PC-9 (cell line): ENCODE results near the gene SV2C. TPM values are rescaled to one million over a fixed set of nuclear protein-coding genes. Genes with fewer than 3 reads are reported as not detected.

Experiments used
- BruUV-seq: library from RNA; stranded (reverse); fragments of 400-500 nt; replicated peaks from 2 replicates; lab custom pipeline; 2021; lab: Mats Ljungman, UMichigan
- CTCF ChIA-PET: fragments of 300-600 bp; sonication (Branson Sonifier 250); formaldehyde crosslinking; loops from one replicate; lab custom pipeline; 2022; ENCODE audit warnings: antibody characterized with exemption; lab: Charles Lee
- POLR2A ChIA-PET: fragments of 300-600 bp; sonication (Branson Sonifier 250); formaldehyde crosslinking; loops from one replicate; lab custom pipeline; 2022; ENCODE audit warnings: antibody characterized with exemption; ENCODE audit not compliant: unreplicated experiment; lab: Charles Lee
- DNase-seq, 2 experiments: peaks; one replicate each; pipeline versions ENCODE4 v3.0.0 to v3.0.0-alpha.2; 2015 to 2022; ENCODE audit warnings: mixed read lengths in 1 of 2
- H2AFZ ChIP-seq: fragments of 200-600 bp; sonication (generic); 2 replicates; pipeline ENCODE4 v1.8.1; 2017; ENCODE audit warnings: antibody characterized with exemption
- H3F3A ChIP-seq: fragments of 200-600 bp; sonication (generic); 2 replicates; pipeline ENCODE4 v1.8.1; 2017; ENCODE audit warnings: antibody characterized with exemption, mild to moderate bottlenecking, low read depth; ENCODE audit not compliant: insufficient read depth
- H3K27ac ChIP-seq: fragments of 200-600 bp; sonication (generic); 2 replicates; pipeline ENCODE4 v1.6.1; 2016; ENCODE audit warnings: mixed run types
- H3K27me3 ChIP-seq: fragments of 200-600 bp; sonication (generic); 2 replicates; pipeline ENCODE4 v1.6.1; 2016; ENCODE audit warnings: low read depth, mixed run types; ENCODE audit not compliant: insufficient read depth
- H3K36me3 ChIP-seq: fragments of 200-600 bp; sonication (generic); 2 replicates; pipeline ENCODE4 v1.6.1; 2016; ENCODE audit warnings: low read depth, mixed run types
- H3K4me1 ChIP-seq: fragments of 200-600 bp; sonication (generic); replicated peaks from 2 replicates; pipeline ENCODE4 v1.6.1; 2016; ENCODE audit warnings: mixed run types; ENCODE audit not compliant: insufficient read depth
- H3K4me2 ChIP-seq: fragments of 200-600 bp; sonication (generic); 2 replicates; pipeline ENCODE4 v1.6.1; 2017; ENCODE audit warnings: mixed run types
- H3K4me3 ChIP-seq: fragments of 200-600 bp; sonication (generic); 2 replicates; pipeline ENCODE4 v1.6.1; 2016; ENCODE audit warnings: mixed run types
- H3K79me2 ChIP-seq: fragments of 200-600 bp; sonication (generic); 2 replicates; pipeline ENCODE4 v1.6.1; 2017; ENCODE audit warnings: low read depth, mixed run types
- H3K9me2 ChIP-seq: fragments of 200-600 bp; sonication (generic); 2 replicates; pipeline ENCODE4 v1.8.1; 2017; ENCODE audit warnings: mild to moderate bottlenecking; ENCODE audit not compliant: insufficient read depth
- H3K9me3 ChIP-seq: fragments of 200-600 bp; sonication (generic); 2 replicates; pipeline ENCODE4 v1.8.1; 2016; ENCODE audit warnings: low read depth; ENCODE audit not compliant: insufficient read depth
- H4K20me1 ChIP-seq: fragments of 200-600 bp; sonication (generic); 2 replicates; pipeline ENCODE4 v1.8.1; 2017; ENCODE audit not compliant: insufficient read depth
- CTCF ChIP-seq: fragments of 200-600 bp; sonication (generic); conservative IDR thresholded peaks from 2 replicates; pipeline ENCODE4 v1.6.1; 2017; ENCODE audit warnings: mixed run types, antibody characterized with exemption, mild to moderate bottlenecking, moderate library complexity
- EZH2 ChIP-seq: fragments of 200-600 bp; sonication (generic); IDR thresholded peaks from 2 replicates; pipeline ENCODE4 v1.8.0; 2017; ENCODE audit warnings: antibody characterized with exemption, low read depth
- intact Hi-C: fragments of 100-400 bp; cut with micrococcal nuclease; formaldehyde crosslinking; loops from one replicate; pipeline ENCODE4 v1.10.0; 2022; ENCODE audit not compliant: unreplicated experiment
- total RNA-seq: library from RNA; stranded (reverse); gene quantifications from 2 replicates; pipeline ENCODE4 v1.2.3, GENCODE V29; 2021

Gene SV2C
- total RNA-seq, 1 experiment from 2014 or later = not detected

- Histone ChIP-seq H3K27ac (no peak overlapping the region), H3K36me3 (no peaks in the 10 kb centered on the region), H3F3A (no peaks in the 10 kb centered on the region), H3K4me1 (no peaks in the 10 kb centered on the region), H4K20me1 (no peaks in the 10 kb centered on the region), H3K27me3 (no peaks in the 10 kb centered on the region), H3K9me3 (no peaks in the 10 kb centered on the region), H2AFZ (no peak overlapping the region), H3K4me3 (no peak overlapping the region), H3K9me2 (no peaks in the 10 kb centered on the region; the same call in 1 of the 2 replicates), H3K79me2 (no peaks in the 10 kb centered on the region), H3K4me2 (no peak overlapping the region)
- TF ChIP-seq EZH2 (no peak), CTCF (no peak)
- no TSS peak for BruUV-seq
- no peak for DNase-seq
- intact Hi-C loops = no loop called here
- ChIA-PET POLR2A (no interaction called here), CTCF (no interaction called here)
These were observed 107.2 kb downstream of the SV2C start for GRCh38 chr5:76190356-76190755.

GRCh38 chr5:76192837-76193236 is 109.7 kb downstream of the SV2C start:
- DNase-seq = no peak
- no peaks in the 10 kb centered on the region for H3K9me3 ChIP-seq
- TF ChIP-seq CTCF (no peak), EZH2 (no peak)
- H3K4me2 ChIP-seq = no peak overlapping the region
- no peaks in the 10 kb centered on the region for H3K36me3 ChIP-seq
- no peaks in the 10 kb centered on the region for H3K27me3 ChIP-seq
- intact Hi-C loops = no loop called here
- no TSS peak for BruUV-seq
- ChIA-PET CTCF (no interaction called here), POLR2A (no interaction called here)
- H2AFZ ChIP-seq = no peak overlapping the region
- H4K20me1 ChIP-seq = no peaks in the 10 kb centered on the region
- H3K4me1 ChIP-seq = no peaks in the 10 kb centered on the region
- H3K27ac ChIP-seq = no peak overlapping the region
- H3F3A ChIP-seq = no peaks in the 10 kb centered on the region
- no peaks in the 10 kb centered on the region for H3K79me2 ChIP-seq
- H3K9me2 ChIP-seq = no peaks in the 10 kb centered on the region; the same call in 1 of the 2 replicates
- no peak overlapping the region for H3K4me3 ChIP-seq

GRCh38 chr5:76193635-76194034 is 110.5 kb downstream of the SV2C start:
- H2AFZ ChIP-seq = no peak overlapping the region
- H3K27me3 ChIP-seq = no peaks in the 10 kb centered on the region
- no TSS peak for BruUV-seq
- H3K4me3 ChIP-seq = no peak overlapping the region
- no peaks in the 10 kb centered on the region for H4K20me1 ChIP-seq
- H3K36me3 ChIP-seq = no peaks in the 10 kb centered on the region
- no peaks in the 10 kb centered on the region; the same call in 1 of the 2 replicates for H3K9me2 ChIP-seq
- no peaks in the 10 kb centered on the region for H3K9me3 ChIP-seq
- no peak overlapping the region for H3K4me2 ChIP-seq
- no peaks in the 10 kb centered on the region for H3K79me2 ChIP-seq
- H3K4me1 ChIP-seq = no peaks in the 10 kb centered on the region
- no peaks in the 10 kb centered on the region for H3F3A ChIP-seq
- H3K27ac ChIP-seq = no peak overlapping the region
- intact Hi-C loops = no loop called here
- TF ChIP-seq EZH2 = no peak
- TF ChIP-seq CTCF = no peak
- no peak for DNase-seq
- ChIA-PET CTCF (no interaction called here), POLR2A (no interaction called here)
